ENCODE measurements around the gene PDHX.

Gene PDHX

DNA sequence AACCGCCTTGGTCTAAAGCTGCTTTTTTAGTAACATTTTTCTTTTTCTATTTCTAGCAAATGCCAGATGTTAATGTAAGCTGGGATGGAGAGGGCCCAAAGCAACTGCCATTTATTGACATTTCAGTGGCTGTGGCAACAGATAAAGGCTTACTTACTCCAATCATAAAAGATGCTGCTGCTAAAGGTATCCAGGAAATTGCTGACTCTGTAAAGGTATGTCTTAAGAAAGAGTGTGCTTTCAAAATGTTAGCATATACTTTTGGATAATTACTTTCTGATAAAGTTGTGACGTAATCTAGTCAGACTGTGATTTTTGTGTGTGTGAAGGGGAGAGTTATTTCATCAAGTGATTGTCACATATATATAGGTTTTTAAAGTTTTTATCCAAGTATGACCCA, 68.1 kb downstream of the PDHX start:
- no peaks in the 10 kb centered on the region for H3K9me3 ChIP-seq (ENCODE audit: control insufficient read depth, low read length)
- no peaks in the 10 kb centered on the region for H3K27me3 ChIP-seq (ENCODE audit: control insufficient read depth, insufficient read depth, low read length)
- H3K4me3 ChIP-seq (ENCODE audit: low read length): no peak overlapping the region
- no peak overlapping the region for H3K9ac ChIP-seq (ENCODE audit: low read length)
- H3K36me3 ChIP-seq (ENCODE audit: control insufficient read depth, insufficient read depth, low read length): no peaks in the 10 kb centered on the region
- H3K4me1 ChIP-seq (ENCODE audit: control insufficient read depth, insufficient read depth, low read length): peaks cover 11% of the 10 kb centered on the region

- Histone ChIP-seq H3K4me3 (ENCODE audit: low read length) (no peak overlapping the region), H3K9me3 (ENCODE audit: control insufficient read depth, low read length) (no peaks in the 10 kb centered on the region), H3K4me1 (ENCODE audit: control insufficient read depth, insufficient read depth, low read length) (peaks cover 11% of the 10 kb centered on the region), H3K27me3 (ENCODE audit: control insufficient read depth, insufficient read depth, low read length) (no peaks in the 10 kb centered on the region), H3K9ac (ENCODE audit: low read length) (no peak overlapping the region), H3K36me3 (ENCODE audit: control insufficient read depth, insufficient read depth, low read length) (no peaks in the 10 kb centered on the region)
Observed at GRCh38 chr11:34986883-34987520, 70.6 kb downstream of the PDHX start.

DNA sequence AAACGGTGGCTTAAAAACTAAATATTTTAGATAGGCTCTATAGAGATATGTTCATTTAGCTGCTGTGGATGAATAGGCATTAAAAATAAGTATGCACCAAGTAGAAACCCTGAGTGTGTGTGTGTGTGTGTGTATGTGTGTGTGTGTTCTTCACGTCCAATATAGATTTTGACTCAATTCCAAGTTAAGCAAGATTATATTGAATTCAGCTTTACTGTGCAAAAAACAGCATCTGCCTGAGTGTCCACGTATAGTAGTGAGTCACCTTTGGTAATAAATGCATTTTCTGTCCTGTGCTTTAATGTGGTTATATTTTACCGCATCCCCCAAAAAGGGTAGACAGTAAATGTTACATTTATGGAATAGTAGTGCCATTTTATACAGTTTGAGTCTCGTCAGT, 71.2 kb downstream of the PDHX start:
- no peak overlapping the region for H3K4me3 ChIP-seq (ENCODE audit: low read length)
- peaks cover 11% of the 10 kb centered on the region for H3K4me1 ChIP-seq (ENCODE audit: control insufficient read depth, insufficient read depth, low read length)
- no peaks in the 10 kb centered on the region for H3K27me3 ChIP-seq (ENCODE audit: control insufficient read depth, insufficient read depth, low read length)
- no peaks in the 10 kb centered on the region for H3K36me3 ChIP-seq (ENCODE audit: control insufficient read depth, insufficient read depth, low read length)
- H3K9me3 ChIP-seq (ENCODE audit: control insufficient read depth, low read length): no peaks in the 10 kb centered on the region
- H3K9ac ChIP-seq (ENCODE audit: low read length): no peak overlapping the region

- no peaks in the 10 kb centered on the region for H3K9me3 ChIP-seq (ENCODE audit: control insufficient read depth, low read length)
- no peaks in the 10 kb centered on the region for H3K36me3 ChIP-seq (ENCODE audit: control insufficient read depth, insufficient read depth, low read length)
- no peak overlapping the region for H3K9ac ChIP-seq (ENCODE audit: low read length)
- H3K27me3 ChIP-seq (ENCODE audit: control insufficient read depth, insufficient read depth, low read length): no peaks in the 10 kb centered on the region
- no peak overlapping the region for H3K4me3 ChIP-seq (ENCODE audit: low read length)
- H3K4me1 ChIP-seq (ENCODE audit: control insufficient read depth, insufficient read depth, low read length): peaks cover 11% of the 10 kb centered on the region
Observed at GRCh38 chr11:34988294-34989255, 72.2 kb downstream of the PDHX start.

DNA sequence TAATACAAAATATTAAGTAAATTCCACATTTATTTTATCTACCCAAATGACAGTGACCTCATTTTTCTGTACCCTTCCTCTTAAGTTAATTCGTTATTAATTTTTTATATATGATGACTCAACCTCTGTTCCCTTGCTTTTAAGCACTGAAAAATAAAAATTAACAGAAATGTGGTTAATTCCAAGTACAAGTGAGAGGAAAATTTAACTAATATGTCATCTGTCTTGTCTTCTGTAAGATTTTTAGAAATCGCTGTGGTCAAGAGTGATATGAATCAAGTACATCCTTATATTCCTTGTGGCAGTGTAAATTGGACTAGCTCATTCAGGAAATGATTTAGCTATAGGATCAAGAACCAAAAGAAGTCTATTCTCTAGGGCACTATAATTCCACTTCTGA, 74.5 kb downstream of the PDHX start:
- H3K36me3 ChIP-seq (ENCODE audit: control insufficient read depth, insufficient read depth, low read length): no peaks in the 10 kb centered on the region
- peaks cover 11% of the 10 kb centered on the region for H3K4me1 ChIP-seq (ENCODE audit: control insufficient read depth, insufficient read depth, low read length)
- no peaks in the 10 kb centered on the region for H3K27me3 ChIP-seq (ENCODE audit: control insufficient read depth, insufficient read depth, low read length)
- no peaks in the 10 kb centered on the region for H3K9me3 ChIP-seq (ENCODE audit: control insufficient read depth, low read length)
- H3K9ac ChIP-seq (ENCODE audit: low read length): no peak overlapping the region
- no peak overlapping the region for H3K4me3 ChIP-seq (ENCODE audit: low read length)

GRCh38 chr11:34994854-34995253, 78.4 kb downstream of the PDHX start:
- H3K36me3 ChIP-seq (ENCODE audit: control insufficient read depth, insufficient read depth, low read length): no peaks in the 10 kb centered on the region
- no peaks in the 10 kb centered on the region for H3K9me3 ChIP-seq (ENCODE audit: control insufficient read depth, low read length)
- no peaks in the 10 kb centered on the region for H3K27me3 ChIP-seq (ENCODE audit: control insufficient read depth, insufficient read depth, low read length)
- no peak overlapping the region for H3K9ac ChIP-seq (ENCODE audit: low read length)
- H3K4me3 ChIP-seq (ENCODE audit: low read length): no peak overlapping the region
- H3K4me1 ChIP-seq (ENCODE audit: control insufficient read depth, insufficient read depth, low read length): peaks cover 6% of the 10 kb centered on the region

DNA sequence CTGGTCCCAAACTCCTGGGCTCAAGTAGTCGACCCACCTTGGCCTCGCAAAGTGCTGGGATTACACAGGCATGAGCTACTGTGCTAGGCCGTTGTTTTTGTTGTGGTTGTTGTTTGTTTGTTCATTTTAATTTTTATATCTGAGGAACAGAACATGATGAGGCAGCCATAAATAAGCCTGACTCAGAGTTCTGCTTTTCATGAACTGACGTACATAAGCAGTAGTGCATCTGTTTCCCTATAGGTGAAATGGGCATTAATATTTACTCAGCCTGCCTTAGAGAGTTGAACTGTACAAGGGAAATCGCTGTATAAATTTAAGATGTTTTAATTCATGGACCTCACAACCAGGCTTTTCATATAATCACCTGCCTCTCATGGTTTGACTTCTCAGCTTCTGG, 80.5 kb downstream of the PDHX start:
- Histone ChIP-seq H3K4me3 (ENCODE audit: low read length) (no peak overlapping the region), H3K27me3 (ENCODE audit: control insufficient read depth, insufficient read depth, low read length) (no peaks in the 10 kb centered on the region), H3K36me3 (ENCODE audit: control insufficient read depth, insufficient read depth, low read length) (no peaks in the 10 kb centered on the region), H3K4me1 (ENCODE audit: control insufficient read depth, insufficient read depth, low read length) (peaks cover 6% of the 10 kb centered on the region), H3K9me3 (ENCODE audit: control insufficient read depth, low read length) (no peaks in the 10 kb centered on the region), H3K9ac (ENCODE audit: low read length) (no peak overlapping the region)

DNA sequence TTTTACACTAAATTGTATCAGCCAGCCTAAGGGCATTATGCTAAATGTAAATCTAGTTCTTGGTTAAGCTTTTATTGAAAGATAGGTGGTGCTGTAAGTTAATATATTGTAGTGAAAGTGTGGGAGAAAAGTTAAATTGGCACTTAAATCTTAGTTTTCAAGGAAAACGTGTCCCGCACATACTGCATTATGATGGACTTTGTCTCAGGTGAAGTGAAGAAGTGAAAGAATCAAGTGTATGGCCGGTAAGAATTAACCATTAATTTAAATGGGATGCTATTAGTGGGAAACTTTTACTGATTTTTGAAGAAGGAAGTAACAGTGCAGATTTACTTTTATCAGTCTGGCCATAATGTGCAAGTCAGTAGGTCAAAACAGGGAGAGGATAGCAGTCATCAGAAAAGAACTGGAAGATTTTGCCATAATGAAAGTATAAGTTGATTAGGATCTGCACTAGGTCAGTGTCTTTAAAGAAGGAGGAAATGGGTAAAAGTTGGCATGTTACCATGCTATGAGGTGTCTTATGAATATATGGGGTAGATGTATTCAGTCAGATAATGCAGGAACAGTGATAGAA, 81.6 kb downstream of the PDHX start:
- no peak overlapping the region for H3K4me3 ChIP-seq (ENCODE audit: low read length)
- no peaks in the 10 kb centered on the region for H3K9me3 ChIP-seq (ENCODE audit: control insufficient read depth, low read length)
- H3K4me1 ChIP-seq (ENCODE audit: control insufficient read depth, insufficient read depth, low read length): peaks cover 6% of the 10 kb centered on the region
- no peaks in the 10 kb centered on the region for H3K36me3 ChIP-seq (ENCODE audit: control insufficient read depth, insufficient read depth, low read length)
- H3K9ac ChIP-seq (ENCODE audit: low read length): no peak overlapping the region
- H3K27me3 ChIP-seq (ENCODE audit: control insufficient read depth, insufficient read depth, low read length): no peaks in the 10 kb centered on the region

- H3K36me3 ChIP-seq (ENCODE audit: control insufficient read depth, insufficient read depth, low read length): no peaks in the 10 kb centered on the region
- no peak overlapping the region for H3K4me3 ChIP-seq (ENCODE audit: low read length)
- H3K9me3 ChIP-seq (ENCODE audit: control insufficient read depth, low read length): no peaks in the 10 kb centered on the region
- H3K4me1 ChIP-seq (ENCODE audit: control insufficient read depth, insufficient read depth, low read length): peaks cover 6% of the 10 kb centered on the region
- no peaks in the 10 kb centered on the region for H3K27me3 ChIP-seq (ENCODE audit: control insufficient read depth, insufficient read depth, low read length)
- no peak overlapping the region for H3K9ac ChIP-seq (ENCODE audit: low read length)
Observed at GRCh38 chr11:34999453-34999852, 83.0 kb downstream of the PDHX start.

GRCh38 chr11:35003186-35003585, 86.8 kb downstream of the PDHX start:
- H3K36me3 ChIP-seq (ENCODE audit: control insufficient read depth, insufficient read depth, low read length): no peaks in the 10 kb centered on the region
- peaks cover 24% of the 10 kb centered on the region for H3K4me1 ChIP-seq (ENCODE audit: control insufficient read depth, insufficient read depth, low read length)
- no peaks in the 10 kb centered on the region for H3K9me3 ChIP-seq (ENCODE audit: control insufficient read depth, low read length)
- H3K4me3 ChIP-seq (ENCODE audit: low read length): no peak overlapping the region
- no peaks in the 10 kb centered on the region for H3K27me3 ChIP-seq (ENCODE audit: control insufficient read depth, insufficient read depth, low read length)
- no peak overlapping the region for H3K9ac ChIP-seq (ENCODE audit: low read length)

- Histone ChIP-seq H3K9ac (ENCODE audit: low read length) (no peak overlapping the region), H3K36me3 (ENCODE audit: control insufficient read depth, insufficient read depth, low read length) (no peaks in the 10 kb centered on the region), H3K4me3 (ENCODE audit: low read length) (no peak overlapping the region), H3K27me3 (ENCODE audit: control insufficient read depth, insufficient read depth, low read length) (no peaks in the 10 kb centered on the region), H3K4me1 (ENCODE audit: control insufficient read depth, insufficient read depth, low read length) (peaks cover 23% of the 10 kb centered on the region), H3K9me3 (ENCODE audit: control insufficient read depth, low read length) (no peaks in the 10 kb centered on the region)
Observed at GRCh38 chr11:35003658-35004057, 87.2 kb downstream of the PDHX start.

DNA sequence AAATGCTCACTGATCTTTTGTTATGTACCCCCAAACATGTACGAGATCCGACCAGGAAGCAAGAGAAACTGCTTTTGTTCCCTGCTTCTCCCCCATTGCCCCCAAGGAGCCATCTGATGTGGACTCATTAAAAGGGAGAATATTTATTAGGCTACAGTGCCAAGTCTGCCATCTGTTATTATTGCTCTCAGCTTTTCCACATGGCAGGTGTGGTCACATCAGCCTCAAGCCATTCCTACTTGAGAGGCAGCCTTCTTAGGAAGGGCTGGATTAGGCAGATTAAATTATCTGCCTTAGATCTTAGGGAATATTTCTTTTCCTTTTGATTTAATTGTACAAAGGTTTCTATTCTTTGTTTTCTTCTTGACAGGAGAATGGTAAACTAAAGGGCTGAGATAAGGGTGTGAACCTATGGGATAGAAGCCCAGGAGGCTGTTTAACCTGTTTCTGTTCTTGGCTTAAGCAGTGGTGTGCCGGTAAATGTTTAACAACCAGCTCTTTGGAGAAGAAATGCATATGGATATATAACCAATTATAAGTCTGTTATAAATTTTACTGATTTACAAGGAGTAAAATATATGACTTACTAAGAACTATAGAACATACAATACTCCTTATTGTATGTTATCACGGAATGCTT, 88.8 kb downstream of the PDHX start:
- Histone ChIP-seq H3K9ac (ENCODE audit: low read length) (no peak overlapping the region), H3K4me1 (ENCODE audit: control insufficient read depth, insufficient read depth, low read length) (peaks cover 39% of the 10 kb centered on the region), H3K36me3 (ENCODE audit: control insufficient read depth, insufficient read depth, low read length) (no peaks in the 10 kb centered on the region), H3K4me3 (ENCODE audit: low read length) (no peak overlapping the region), H3K27me3 (ENCODE audit: control insufficient read depth, insufficient read depth, low read length) (no peaks in the 10 kb centered on the region), H3K9me3 (ENCODE audit: control insufficient read depth, low read length) (no peaks in the 10 kb centered on the region)
